Neural progenitor cell (in vitro differentiated cells): ENCODE measurements around the gene MTHFD2L. TPM values are rescaled to one million over a fixed set of nuclear protein-coding genes. Genes with fewer than 3 reads are reported as not detected.

Experiments
- DNase-seq: peaks from one replicate; pipeline ENCODE4 v3.0.0-alpha.2; 2016; ENCODE audit warnings: low spot score
- H2AFZ ChIP-seq: fragments of 200-600 bp; sonication (generic); replicated peaks from 2 replicates; pipeline ENCODE4 v1.6.1; 2016; ENCODE audit warnings: antibody characterized with exemption
- H3F3A ChIP-seq: fragments of 200-600 bp; sonication (generic); 2 replicates; pipeline ENCODE4 v1.6.1; 2016; ENCODE audit warnings: antibody characterized with exemption, low read depth
- H3K27ac ChIP-seq: fragments of 200-600 bp; sonication (generic); 2 replicates; pipeline ENCODE4 v1.5.1; 2016; ENCODE audit warnings: mild to moderate bottlenecking
- H3K27me3 ChIP-seq: fragments of 200-600 bp; sonication (generic); 2 replicates; pipeline ENCODE4 v1.6.1; 2016; ENCODE audit warnings: mild to moderate bottlenecking, moderate library complexity
- H3K36me3 ChIP-seq: fragments of 200-600 bp; sonication (generic); 2 replicates; pipeline ENCODE4 v1.5.1; 2016
- H3K4me1 ChIP-seq: fragments of 200-600 bp; sonication (generic); 2 replicates; pipeline ENCODE4 v1.6.1; 2016; ENCODE audit warnings: mixed run types
- H3K4me2 ChIP-seq: fragments of 200-600 bp; sonication (generic); 2 replicates; pipeline ENCODE4 v1.6.1; 2016
- H3K4me3 ChIP-seq: fragments of 200-600 bp; sonication (generic); 2 replicates; pipeline ENCODE4 v1.5.1; 2016
- H3K79me2 ChIP-seq: fragments of 200-600 bp; sonication (generic); 2 replicates; pipeline ENCODE4 v1.6.1; 2016; ENCODE audit warnings: low read depth
- H3K9ac ChIP-seq: fragments of 200-600 bp; sonication (generic); 2 replicates; pipeline ENCODE4 v1.6.1; 2016
- H3K9me3 ChIP-seq: fragments of 200-600 bp; sonication (generic); 2 replicates; pipeline ENCODE4 v1.5.1; 2016; ENCODE audit warnings: low read depth
- H4K20me1 ChIP-seq: fragments of 200-600 bp; sonication (generic); 2 replicates; pipeline ENCODE4 v1.6.1; 2016; ENCODE audit warnings: low read depth
- H3K27ac Mint-ChIP-seq: 3 replicates; pipeline ENCODE4 v1.8.0; 2021; ENCODE audit warnings: mixed read lengths
- H3K27me3 Mint-ChIP-seq: 2 replicates; pipeline ENCODE4 v1.8.0; 2022; ENCODE audit warnings: low read depth, mild to moderate bottlenecking, inconsistent platforms, moderate library complexity, mixed read lengths; ENCODE audit not compliant: insufficient read depth
- H3K36me3 Mint-ChIP-seq: 3 replicates; pipeline ENCODE4 v1.8.0; 2021; ENCODE audit warnings: mixed read lengths
- H3K4me1 Mint-ChIP-seq: 3 replicates; pipeline ENCODE4 v1.8.0; 2021; ENCODE audit warnings: mixed read lengths
- H3K4me3 Mint-ChIP-seq: 3 replicates; pipeline ENCODE4 v1.8.0; 2021; ENCODE audit warnings: mild to moderate bottlenecking, moderate library complexity, mixed read lengths
- H3K9me3 Mint-ChIP-seq: 3 replicates; pipeline ENCODE4 v1.8.0; 2020; ENCODE audit warnings: mixed read lengths
- EZH2 ChIP-seq: fragments of 200-600 bp; sonication (generic); IDR thresholded peaks from 2 replicates; pipeline ENCODE4 v1.6.1; 2017; ENCODE audit warnings: antibody characterized with exemption, mild to moderate bottlenecking, moderate library complexity
- EZH2phosphoT487 ChIP-seq: fragments of 200-600 bp; sonication (generic); IDR thresholded peaks from 2 replicates; pipeline ENCODE4 v1.6.1; 2017; ENCODE audit warnings: antibody characterized with exemption
- total RNA-seq: library from RNA; depleted of rRNA; stranded (reverse); fragments of >200 nt; gene quantifications from 2 replicates; pipeline ENCODE4 v1.2.3, GENCODE V29; 2015; ENCODE audit warnings: low replicate concordance
- TF ChIP-seq, protein P1 (sequence below): fragments of 200-600 bp; sonication (generic); IDR thresholded peaks from 2 replicates; pipeline ENCODE4 v1.5.1; 2017; ENCODE audit warnings: antibody characterized with exemption, mild to moderate bottlenecking

The MTHFD2L gene
- total RNA-seq, 1 donor from 2014 or later: 22.1 TPM

DNA sequence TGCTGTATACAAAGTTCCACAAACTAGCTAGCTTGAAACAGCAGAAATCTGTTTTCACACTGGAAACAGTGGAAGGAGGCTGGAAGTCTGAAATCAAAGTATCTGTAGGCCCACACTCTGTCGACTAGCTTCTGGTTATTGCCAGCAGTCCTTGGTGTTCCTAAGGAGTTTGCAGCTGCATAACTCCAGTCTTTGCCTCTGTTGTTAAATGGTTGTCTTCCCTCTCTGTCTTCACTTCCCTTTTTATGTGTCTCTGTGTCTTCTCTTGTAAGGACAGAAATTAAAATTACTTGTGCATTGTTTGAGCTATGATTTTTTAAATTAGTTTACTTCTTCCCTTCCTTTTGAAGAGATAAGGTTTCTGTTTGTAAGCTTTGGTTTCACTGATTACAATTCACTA is 8.2 kb downstream of the MTHFD2L start:
- Mint-ChIP-seq H3K4me1 (peaks cover 8% of the 10 kb centered on the region), H3K27me3 (no peaks in the 10 kb centered on the region), H3K4me3 (no peak overlapping the region), H3K9me3 (no peaks in the 10 kb centered on the region), H3K27ac (no peak overlapping the region), H3K36me3 (peaks cover 22% of the 10 kb centered on the region)
- H3K9ac ChIP-seq: no peak overlapping the region
- peaks cover 6% of the 10 kb centered on the region for H3F3A ChIP-seq
- TF ChIP-seq, protein P1, sequence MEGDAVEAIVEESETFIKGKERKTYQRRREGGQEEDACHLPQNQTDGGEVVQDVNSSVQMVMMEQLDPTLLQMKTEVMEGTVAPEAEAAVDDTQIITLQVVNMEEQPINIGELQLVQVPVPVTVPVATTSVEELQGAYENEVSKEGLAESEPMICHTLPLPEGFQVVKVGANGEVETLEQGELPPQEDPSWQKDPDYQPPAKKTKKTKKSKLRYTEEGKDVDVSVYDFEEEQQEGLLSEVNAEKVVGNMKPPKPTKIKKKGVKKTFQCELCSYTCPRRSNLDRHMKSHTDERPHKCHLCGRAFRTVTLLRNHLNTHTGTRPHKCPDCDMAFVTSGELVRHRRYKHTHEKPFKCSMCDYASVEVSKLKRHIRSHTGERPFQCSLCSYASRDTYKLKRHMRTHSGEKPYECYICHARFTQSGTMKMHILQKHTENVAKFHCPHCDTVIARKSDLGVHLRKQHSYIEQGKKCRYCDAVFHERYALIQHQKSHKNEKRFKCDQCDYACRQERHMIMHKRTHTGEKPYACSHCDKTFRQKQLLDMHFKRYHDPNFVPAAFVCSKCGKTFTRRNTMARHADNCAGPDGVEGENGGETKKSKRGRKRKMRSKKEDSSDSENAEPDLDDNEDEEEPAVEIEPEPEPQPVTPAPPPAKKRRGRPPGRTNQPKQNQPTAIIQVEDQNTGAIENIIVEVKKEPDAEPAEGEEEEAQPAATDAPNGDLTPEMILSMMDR: no peak
- TF ChIP-seq EZH2phosphoT487: no peak
- H3K27ac ChIP-seq: no peak overlapping the region
- H3K79me2 ChIP-seq: peaks cover 9% of the 10 kb centered on the region
- H2AFZ ChIP-seq: no peak overlapping the region
- H3K9me3 ChIP-seq: no peaks in the 10 kb centered on the region
- H3K4me3 ChIP-seq: no peak overlapping the region
- no peaks in the 10 kb centered on the region for H3K36me3 ChIP-seq
- DNase-seq: no peak
- no peak overlapping the region for H3K4me2 ChIP-seq
- H4K20me1 ChIP-seq: peaks cover 14% of the 10 kb centered on the region
- peaks cover 8% of the 10 kb centered on the region for H3K4me1 ChIP-seq
- H3K27me3 ChIP-seq: peaks cover 5% of the 10 kb centered on the region

DNA sequence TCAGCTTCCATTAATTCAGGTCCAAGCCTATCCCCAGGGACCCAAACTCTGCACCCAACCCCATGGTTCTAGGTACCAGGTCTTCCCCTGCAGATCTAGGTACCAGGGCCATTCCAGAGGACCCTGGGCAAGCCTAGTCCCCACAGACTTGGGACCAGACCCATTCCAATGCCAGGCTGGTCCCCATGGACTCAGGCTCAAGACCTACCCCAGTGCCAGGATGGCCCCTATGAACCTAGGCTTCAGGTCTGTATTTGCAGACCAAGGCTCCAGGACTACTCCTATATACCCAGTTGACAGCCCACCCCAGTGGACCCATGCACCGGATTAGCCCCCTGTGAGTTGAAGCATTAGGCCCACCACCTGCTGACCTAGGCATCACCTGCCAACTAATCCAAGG is 8.9 kb downstream of the MTHFD2L start:
- Histone ChIP-seq H3K27ac (no peak overlapping the region), H3K4me2 (no peak overlapping the region), H2AFZ (no peak overlapping the region), H3K4me3 (no peak overlapping the region), H3K9ac (no peak overlapping the region), H3K9me3 (no peaks in the 10 kb centered on the region), H3K79me2 (peaks cover 9% of the 10 kb centered on the region), H4K20me1 (peaks cover 7% of the 10 kb centered on the region), H3K4me1 (peaks cover 3% of the 10 kb centered on the region), H3K36me3 (no peaks in the 10 kb centered on the region), H3K27me3 (peaks cover 3% of the 10 kb centered on the region), H3F3A (no peaks in the 10 kb centered on the region)
- no peak overlapping the region for H3K27ac Mint-ChIP-seq
- H3K27me3 Mint-ChIP-seq: no peaks in the 10 kb centered on the region
- TF ChIP-seq EZH2 (no peak), EZH2phosphoT487 (no peak)
- TF ChIP-seq, protein P1: no peak
- no peak overlapping the region for H3K4me3 Mint-ChIP-seq
- DNase-seq: no peak
- H3K9me3 Mint-ChIP-seq: no peaks in the 10 kb centered on the region
- peaks cover 16% of the 10 kb centered on the region for H3K36me3 Mint-ChIP-seq
- H3K4me1 Mint-ChIP-seq: peaks cover under 1% of the 10 kb centered on the region

DNA sequence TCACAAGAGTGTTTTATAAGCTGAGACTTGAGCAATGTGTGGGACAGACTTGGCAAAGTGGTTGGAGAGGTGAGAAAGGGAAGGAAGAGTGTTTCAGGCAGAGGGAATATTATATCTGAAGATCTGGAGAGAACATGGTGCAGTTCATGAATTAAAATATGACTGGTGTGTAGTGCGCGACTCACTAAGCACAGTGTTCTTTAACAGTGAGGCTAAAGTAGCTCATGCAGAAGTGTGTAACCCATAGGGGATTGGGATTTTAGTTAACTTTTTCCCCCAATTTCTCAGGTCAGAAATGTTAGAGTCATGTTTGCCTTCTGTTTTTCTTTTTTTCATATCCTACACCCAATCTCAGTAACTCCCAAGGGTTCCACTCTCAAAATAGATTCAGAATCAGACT is 9.7 kb downstream of the MTHFD2L start:
- no peaks in the 10 kb centered on the region for H3K36me3 ChIP-seq
- H3F3A ChIP-seq: no peaks in the 10 kb centered on the region
- no peak overlapping the region for H3K27ac ChIP-seq
- Mint-ChIP-seq H3K9me3 (no peaks in the 10 kb centered on the region), H3K4me1 (no peaks in the 10 kb centered on the region), H3K27me3 (no peaks in the 10 kb centered on the region), H3K4me3 (no peak overlapping the region), H3K27ac (no peak overlapping the region), H3K36me3 (peaks cover 11% of the 10 kb centered on the region)
- no peak overlapping the region for H3K9ac ChIP-seq
- H3K4me3 ChIP-seq: no peak overlapping the region
- peaks cover 3% of the 10 kb centered on the region for H3K27me3 ChIP-seq
- H3K4me2 ChIP-seq: no peak overlapping the region
- H3K9me3 ChIP-seq: no peaks in the 10 kb centered on the region
- no peak for DNase-seq
- TF ChIP-seq, protein P1: no peak
- TF ChIP-seq EZH2phosphoT487 (no peak), EZH2 (no peak)
- H2AFZ ChIP-seq: no peak overlapping the region
- H4K20me1 ChIP-seq: no peaks in the 10 kb centered on the region
- H3K79me2 ChIP-seq: peaks cover 3% of the 10 kb centered on the region
- H3K4me1 ChIP-seq: no peaks in the 10 kb centered on the region

DNA sequence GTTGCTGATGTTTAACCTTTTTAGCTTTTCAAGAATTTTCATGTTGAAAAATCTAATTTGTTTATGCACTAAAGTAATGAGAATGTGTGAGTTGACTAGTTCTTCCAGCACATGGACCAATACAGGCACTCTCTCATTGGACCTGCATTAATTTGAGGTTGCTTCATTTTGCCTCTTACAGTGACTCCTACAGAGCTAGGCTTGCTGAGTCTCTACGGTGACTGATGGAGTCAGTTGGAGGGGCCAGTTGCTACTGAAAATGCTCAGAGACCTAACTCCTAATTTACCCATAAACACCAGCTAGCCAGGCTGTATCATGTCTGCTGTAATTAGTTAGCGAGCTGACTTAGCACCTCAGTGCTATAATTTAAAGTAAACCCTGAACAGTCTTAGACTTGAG is 10.9 kb downstream of the MTHFD2L start:
- DNase-seq: no peak
- Mint-ChIP-seq H3K27me3 (no peaks in the 10 kb centered on the region), H3K4me1 (no peaks in the 10 kb centered on the region), H3K9me3 (no peaks in the 10 kb centered on the region), H3K4me3 (no peak overlapping the region), H3K36me3 (peaks cover 10% of the 10 kb centered on the region), H3K27ac (no peak overlapping the region)
- H3K4me1 ChIP-seq: no peaks in the 10 kb centered on the region
- no peak for TF ChIP-seq EZH2phosphoT487
- TF ChIP-seq EZH2: no peak
- TF ChIP-seq, protein P1: no peak
- no peaks in the 10 kb centered on the region for H3F3A ChIP-seq
- no peaks in the 10 kb centered on the region for H4K20me1 ChIP-seq
- no peaks in the 10 kb centered on the region for H3K79me2 ChIP-seq
- H2AFZ ChIP-seq: no peak overlapping the region
- no peak overlapping the region for H3K4me2 ChIP-seq
- no peaks in the 10 kb centered on the region for H3K9me3 ChIP-seq
- H3K36me3 ChIP-seq: no peaks in the 10 kb centered on the region
- H3K4me3 ChIP-seq: no peak overlapping the region
- H3K9ac ChIP-seq: no peak overlapping the region
- H3K27ac ChIP-seq: no peak overlapping the region
- no peaks in the 10 kb centered on the region for H3K27me3 ChIP-seq
